A549 (cell line): ENCODE measurements around the gene LCE2A. TPM values are rescaled to one million over a fixed set of nuclear protein-coding genes. Genes with fewer than 3 reads are reported as not detected.

Source experiments
- ATAC-seq, 2 experiments: fragments of 200-7000 bp in 1 of 2; fragments of >200 bp in 1 of 2; cut with Nextera tagmentation in 1 of 2; cut with Tn5 transposase in 1 of 2; 3 replicates each; pipeline versions ENCODE4 v1.8.0 to v1.9.1; 2018 to 2020; ENCODE audit warnings: mild to moderate bottlenecking in 1 of 2, moderate library complexity in 1 of 2
- CTCF ChIA-PET: fragments of 300-600 bp; sonication (Branson Sonifier 250); formaldehyde crosslinking; extraction: SDS; loops from one replicate; lab custom pipeline; 2021; ENCODE audit warnings: antibody characterized with exemption, inconsistent platforms; lab: Yijun Ruan, JAX
- POLR2A ChIA-PET: fragments of 350-600 bp; formaldehyde crosslinking; extraction: SDS; loops from one replicate; lab custom pipeline; 2021; ENCODE audit warnings: antibody characterized with exemption, inconsistent platforms; lab: Yijun Ruan, JAX
- DNase-seq, 2 experiments: peaks; one replicate each; pipeline versions ENCODE4 v3.0.0 to v3.0.0-alpha.2; 2011 to 2016; ENCODE audit warnings: low read depth in 1 of 2, low spot score in 1 of 2
- FAIRE-seq: peaks from 2 replicates; lab custom pipeline; 2011; peaks lifted over from hg19 to GRCh38; lab: Jason Lieb, UNC
- H3K27ac ChIP-seq, 2 experiments: fragments of >200 bp; sonication (Bioruptor Twin); formaldehyde crosslinking; 3 replicates each; pipeline ENCODE4 v1.5.1; 2016 to 2017
- H3K4me1 ChIP-seq: fragments of >200 bp; sonication (Bioruptor Twin); formaldehyde crosslinking; 3 replicates; pipeline ENCODE4 v1.6.1; 2016
- H3K4me2 ChIP-seq: fragments of >200 bp; sonication (Bioruptor Twin); formaldehyde crosslinking; 3 replicates; pipeline ENCODE4 v1.6.1; 2016
- H3K4me3 ChIP-seq: fragments of >200 bp; sonication (Bioruptor Twin); formaldehyde crosslinking; 3 replicates; pipeline ENCODE4 v1.5.1; 2016
- H3K9me3 ChIP-seq: fragments of >200 bp; sonication (Bioruptor Twin); formaldehyde crosslinking; 3 replicates; pipeline ENCODE4 v1.6.1; 2016
- CHD2 ChIP-seq: fragments of 150-350 bp; IDR thresholded peaks from 2 replicates; pipeline ENCODE4 v1.6.1; 2014; ENCODE audit warnings: low read length; ENCODE audit not compliant: partially characterized antibody
- EHMT2 ChIP-seq: fragments of 200-600 bp; sonication (generic); IDR thresholded peaks from 2 replicates; pipeline ENCODE4 v1.6.1; 2016; ENCODE audit warnings: antibody characterized with exemption, low read depth, mild to moderate bottlenecking, moderate library complexity
- ELK1 ChIP-seq: fragments of 150-350 bp; IDR thresholded peaks from 2 replicates; pipeline ENCODE4 v1.6.1; 2014; ENCODE audit warnings: low read depth, mild to moderate bottlenecking, low read length
- EP300 ChIP-seq, 2 experiments: fragments of >200 bp; sonication (Bioruptor Twin); formaldehyde crosslinking; IDR thresholded peaks; 2 replicates in 1 of 2; 3 replicates in 1 of 2; pipeline ENCODE4 v1.6.1; 2016 to 2017
- FOXS1 ChIP-seq: fragments of 250-450 bp; sonication (Bioruptor Pico); IDR thresholded peaks from 2 replicates; pipeline ENCODE4 v1.5.0; 2020; ENCODE audit warnings: mild to moderate bottlenecking, moderate library complexity
- HOXA7 ChIP-seq: fragments of 250-450 bp; sonication (Bioruptor Pico); IDR thresholded peaks from 2 replicates; pipeline ENCODE4 v1.5.0; 2020; ENCODE audit warnings: mild to moderate bottlenecking, moderate library complexity
- HOXB13 ChIP-seq: fragments of 250-450 bp; sonication (Bioruptor Pico); IDR thresholded peaks from 2 replicates; pipeline ENCODE4 v1.5.0; 2020; ENCODE audit warnings: low read depth, mild to moderate bottlenecking, moderate library complexity
- HOXB5 ChIP-seq: fragments of 250-450 bp; sonication (Bioruptor Pico); IDR thresholded peaks from 2 replicates; pipeline ENCODE4 v1.5.0; 2020; ENCODE audit warnings: mild to moderate bottlenecking, moderate library complexity
- JUN ChIP-seq, 2 experiments: fragments of >200 bp; sonication (Bioruptor Twin); formaldehyde crosslinking; IDR thresholded peaks; 2 replicates in 1 of 2; 3 replicates in 1 of 2; pipeline ENCODE4 v1.6.1; 2016 to 2017
- KDM5A ChIP-seq: fragments of 200-600 bp; sonication (generic); IDR thresholded peaks from 2 replicates; pipeline ENCODE4 v1.6.1; 2016; ENCODE audit warnings: antibody characterized with exemption, mild to moderate bottlenecking
- MAFK ChIP-seq: fragments of 450-650 bp; IDR thresholded peaks from 2 replicates; pipeline ENCODE4 v1.6.1; 2014; ENCODE audit not compliant: partially characterized antibody
- RAD21 ChIP-seq, 2 experiments: fragments of >200 bp in 1 of 2; sonication (Bioruptor Twin) in 1 of 2; formaldehyde crosslinking in 1 of 2; IDR thresholded peaks in 1 of 2; conservative IDR thresholded peaks in 1 of 2; 2 replicates in 1 of 2; 3 replicates in 1 of 2; pipeline ENCODE4 v1.6.1; 2012 to 2018; ENCODE audit warnings: inconsistent platforms in 1 of 2
- RFX5 ChIP-seq: fragments of 450-650 bp; IDR thresholded peaks from 2 replicates; pipeline ENCODE4 v1.7.1; 2014; ENCODE audit warnings: antibody characterized with exemption, mild to moderate bottlenecking, moderate library complexity
- SMC3 ChIP-seq: fragments of >200 bp; sonication (Bioruptor Twin); formaldehyde crosslinking; IDR thresholded peaks from 3 replicates; pipeline ENCODE4 v1.6.1; 2018; ENCODE audit warnings: inconsistent platforms
- SREBF2 ChIP-seq: fragments of 450-650 bp; IDR thresholded peaks from 2 replicates; pipeline ENCODE4 v1.6.1; 2014; ENCODE audit warnings: mild to moderate bottlenecking, moderate library complexity
- TFCP2L1 ChIP-seq: fragments of 250-450 bp; sonication (Bioruptor Pico); IDR thresholded peaks from 2 replicates; pipeline ENCODE4 v1.5.0; 2021; ENCODE audit warnings: mild to moderate bottlenecking
- TP53 ChIP-seq: fragments of 250-450 bp; sonication (Bioruptor Pico); IDR thresholded peaks from 2 replicates; pipeline ENCODE4 v1.5.0; 2021; ENCODE audit warnings: mild to moderate bottlenecking, moderate library complexity
- USF2 ChIP-seq: fragments of 450-650 bp; IDR thresholded peaks from 2 replicates; pipeline ENCODE4 v1.6.1; 2014; ENCODE audit warnings: antibody characterized with exemption
- ZSCAN20 ChIP-seq: fragments of 250-450 bp; sonication (Bioruptor Pico); IDR thresholded peaks from 2 replicates; pipeline ENCODE4 v1.8.0; 2022; ENCODE audit warnings: mild to moderate bottlenecking, moderate library complexity
- WGBS: methylation state at CpG from one replicate; pipeline ENCODE4 v1.1.6; 2017; ENCODE audit errors: missing lambda C conversion rate; 5-methylcytosine and 5-hydroxymethylcytosine counted together
- polyA plus RNA-seq, 4 experiments: library from polyadenylated mRNA; depleted of rRNA in 3 of 4; stranded (reverse); fragments of >200 nt; fragmentation: RNase III in 1 of 4; extraction: RNeasy Plus Mini Kit Qiagen cat#74134 plus additional on column Dnase treatment in 1 of 4; gene quantifications; 2 replicates in 3 of 4; 3 replicates in 1 of 4; pipeline ENCODE4 v1.2.3, GENCODE V29; 2011 to 2017
- TF ChIP-seq, protein P1 (sequence below): fragments of 250-450 bp; sonication (Bioruptor Pico); IDR thresholded peaks from 2 replicates; pipeline ENCODE4 v1.5.0; 2020; ENCODE audit warnings: low read depth, mild to moderate bottlenecking, moderate library complexity
- TF ChIP-seq, protein P2 (sequence below): fragments of 250-450 bp; sonication (Bioruptor Pico); IDR thresholded peaks from 2 replicates; pipeline ENCODE4 v1.5.0; 2021; ENCODE audit warnings: mild to moderate bottlenecking, moderate library complexity, borderline replicate concordance

Gene LCE2A
- polyA plus RNA-seq, 2 of the 4 experiments (the other 2 are of a cell fraction): not detected

- ChIA-PET POLR2A (no interaction called here), CTCF (no interaction called here)
- Histone ChIP-seq H3K27ac (no peak overlapping the region), H3K4me2 (no peak overlapping the region), H3K4me1 (no peaks in the 10 kb centered on the region), H3K4me3 (no peak overlapping the region), H3K9me3 (no peaks in the 10 kb centered on the region)
- ATAC-seq (no peak), FAIRE-seq (no peak), DNase-seq (no peak)
- TF ChIP-seq, protein P1, sequence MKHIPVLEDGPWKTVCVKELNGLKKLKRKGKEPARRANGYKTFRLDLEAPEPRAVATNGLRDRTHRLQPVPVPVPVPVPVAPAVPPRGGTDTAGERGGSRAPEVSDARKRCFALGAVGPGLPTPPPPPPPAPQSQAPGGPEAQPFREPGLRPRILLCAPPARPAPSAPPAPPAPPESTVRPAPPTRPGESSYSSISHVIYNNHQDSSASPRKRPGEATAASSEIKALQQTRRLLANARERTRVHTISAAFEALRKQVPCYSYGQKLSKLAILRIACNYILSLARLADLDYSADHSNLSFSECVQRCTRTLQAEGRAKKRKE (CRISPR knock-in tag): no peak
- TF ChIP-seq HOXA7 (no peak), SMC3 (no peak), FOXS1 (CRISPR knock-in tag) (no peak), USF2 (no peak), EP300 (IDR thresholded peaks at IDR 0.05) (no peak), SREBF2 (no peak), RAD21 (conservative IDR thresholded peaks at IDR 0.05 in 1 of 2, IDR thresholded peaks at IDR 0.05 in 1 of 2) (no peak), HOXB13 (CRISPR knock-in tag) (no peak), ZSCAN20 (CRISPR knock-in tag) (no peak), KDM5A (no peak)
- TF ChIP-seq, protein P2, sequence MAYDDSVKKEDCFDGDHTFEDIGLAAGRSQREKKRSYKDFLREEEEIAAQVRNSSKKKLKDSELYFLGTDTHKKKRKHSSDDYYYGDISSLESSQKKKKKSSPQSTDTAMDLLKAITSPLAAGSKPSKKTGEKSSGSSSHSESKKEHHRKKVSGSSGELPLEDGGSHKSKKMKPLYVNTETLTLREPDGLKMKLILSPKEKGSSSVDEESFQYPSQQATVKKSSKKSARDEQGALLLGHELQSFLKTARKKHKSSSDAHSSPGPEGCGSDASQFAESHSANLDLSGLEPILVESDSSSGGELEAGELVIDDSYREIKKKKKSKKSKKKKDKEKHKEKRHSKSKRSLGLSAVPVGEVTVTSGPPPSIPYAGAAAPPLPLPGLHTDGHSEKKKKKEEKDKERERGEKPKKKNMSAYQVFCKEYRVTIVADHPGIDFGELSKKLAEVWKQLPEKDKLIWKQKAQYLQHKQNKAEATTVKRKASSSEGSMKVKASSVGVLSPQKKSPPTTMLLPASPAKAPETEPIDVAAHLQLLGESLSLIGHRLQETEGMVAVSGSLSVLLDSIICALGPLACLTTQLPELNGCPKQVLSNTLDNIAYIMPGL (CRISPR knock-in tag): no peak
- 46% methylated on average over 6 of the region's 6 CpGs for WGBS
Observed at GRCh38 chr1:152679459-152679858, 18.7 kb upstream of the LCE2A start.

DNA sequence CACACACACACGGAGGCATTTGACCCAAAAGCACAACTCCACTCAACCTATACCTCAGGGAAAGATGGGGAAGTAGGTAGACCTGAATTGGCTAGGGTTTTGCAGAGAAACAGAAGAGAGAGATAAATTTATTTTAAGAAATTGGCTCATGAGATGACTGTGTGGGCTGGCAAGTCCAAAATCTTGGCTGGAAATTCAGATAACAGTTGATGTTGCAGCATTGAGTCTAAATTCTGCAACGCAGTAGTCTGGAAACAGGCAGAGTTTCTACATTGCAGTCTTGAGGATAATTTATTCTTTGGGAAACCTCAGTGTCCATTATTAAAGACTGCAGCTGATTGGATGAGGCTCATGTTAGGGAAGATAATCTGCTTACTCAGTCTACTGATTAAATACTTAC is 16.5 kb upstream of the LCE2A start:
- WGBS: 2% methylated on average over 2 of the region's 2 CpGs
- no peak for FAIRE-seq

More for the DNA sequence above, 16.5 kb upstream of the LCE2A start:
- ChIA-PET POLR2A (no interaction called here), CTCF (no interaction called here)
- no peaks in the 10 kb centered on the region for H3K4me1 ChIP-seq
- H3K9me3 ChIP-seq: no peaks in the 10 kb centered on the region
- H3K4me3 ChIP-seq: no peak overlapping the region
- TF ChIP-seq MAFK (no peak), TFCP2L1 (no peak), ZSCAN20 (CRISPR knock-in tag) (no peak), EP300 (IDR thresholded peaks at IDR 0.05) (no peak), CHD2 (no peak), ELK1 (no peak), USF2 (no peak), HOXB5 (CRISPR knock-in tag) (no peak), TP53 (CRISPR knock-in tag) (no peak), RFX5 (no peak), EHMT2 (no peak), JUN (IDR thresholded peaks at IDR 0.05) (no peak)
- TF ChIP-seq, protein P2 (CRISPR knock-in tag): no peak
- no peak overlapping the region for H3K4me2 ChIP-seq
- ATAC-seq (no peak), DNase-seq (no peak)
- no peak overlapping the region for H3K27ac ChIP-seq
